Breast epithelium (tissue), 3 donors: ENCODE data around the gene ELOA.

Experiments used
- POLR2A ChIP-seq: fragments of 450-650 bp; IDR thresholded peaks from one replicate; pipeline ENCODE4 v1.6.1; 2016; ENCODE audit warnings: antibody characterized with exemption, mild to moderate bottlenecking, moderate library complexity
- TF ChIP-seq, protein P1 (sequence below), 3 donors: fragments of 450-650 bp; IDR thresholded peaks; one replicate each; pipeline ENCODE4 v1.5.1; 2016 to 2017; ENCODE audit warnings: antibody characterized with exemption in 3 of 3, mild to moderate bottlenecking in 3 of 3, moderate library complexity in 3 of 3

DNA sequence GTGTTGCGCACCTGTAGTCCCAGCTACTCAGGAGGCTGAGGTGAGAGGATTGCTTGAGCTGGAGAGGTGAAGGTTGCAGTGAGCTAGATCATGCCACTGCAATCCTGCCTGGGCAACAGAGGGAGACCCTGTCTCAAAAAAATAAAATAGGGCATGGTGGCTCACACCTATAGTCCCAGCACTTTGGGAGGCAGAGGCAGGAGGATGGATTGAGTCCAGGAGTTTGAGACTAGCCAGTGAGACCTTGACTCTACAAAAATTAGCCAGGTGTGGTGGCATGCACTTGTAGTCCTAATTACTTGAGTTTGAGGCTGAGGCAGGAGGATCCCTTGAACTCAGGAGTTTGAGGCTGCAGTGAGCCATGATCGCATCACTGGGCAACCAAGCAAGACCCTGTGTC lies 42.0 kb upstream of the ELOA start:
- TF ChIP-seq, protein P1, sequence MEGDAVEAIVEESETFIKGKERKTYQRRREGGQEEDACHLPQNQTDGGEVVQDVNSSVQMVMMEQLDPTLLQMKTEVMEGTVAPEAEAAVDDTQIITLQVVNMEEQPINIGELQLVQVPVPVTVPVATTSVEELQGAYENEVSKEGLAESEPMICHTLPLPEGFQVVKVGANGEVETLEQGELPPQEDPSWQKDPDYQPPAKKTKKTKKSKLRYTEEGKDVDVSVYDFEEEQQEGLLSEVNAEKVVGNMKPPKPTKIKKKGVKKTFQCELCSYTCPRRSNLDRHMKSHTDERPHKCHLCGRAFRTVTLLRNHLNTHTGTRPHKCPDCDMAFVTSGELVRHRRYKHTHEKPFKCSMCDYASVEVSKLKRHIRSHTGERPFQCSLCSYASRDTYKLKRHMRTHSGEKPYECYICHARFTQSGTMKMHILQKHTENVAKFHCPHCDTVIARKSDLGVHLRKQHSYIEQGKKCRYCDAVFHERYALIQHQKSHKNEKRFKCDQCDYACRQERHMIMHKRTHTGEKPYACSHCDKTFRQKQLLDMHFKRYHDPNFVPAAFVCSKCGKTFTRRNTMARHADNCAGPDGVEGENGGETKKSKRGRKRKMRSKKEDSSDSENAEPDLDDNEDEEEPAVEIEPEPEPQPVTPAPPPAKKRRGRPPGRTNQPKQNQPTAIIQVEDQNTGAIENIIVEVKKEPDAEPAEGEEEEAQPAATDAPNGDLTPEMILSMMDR (IDR thresholded peaks at IDR 0.05): no peak
- TF ChIP-seq POLR2A: no peak
